Liver (tissue), 9 donors: ENCODE results near the gene NR4A1. TPM values are rescaled to one million over a fixed set of nuclear protein-coding genes. Genes with fewer than 3 reads are reported as not detected.
A peak's percentile ranks its signal among the peaks of the same experiment; 100 is the strongest.

Source experiments
- DNase-seq: peaks from one replicate; pipeline ENCODE4 v3.0.0-alpha.2; 2017; ENCODE audit warnings: low spot score
- H3K27ac ChIP-seq, 2 donors: one replicate each; pipeline ENCODE4 v1.7.0; 2013; ENCODE audit warnings: inconsistent platforms in 2 of 2, low read length in 2 of 2, control low read depth in 1 of 2, low read depth in 1 of 2, mild to moderate bottlenecking in 1 of 2
- H3K27me3 ChIP-seq, 4 donors: one replicate each; pipeline versions ENCODE4 v1.6.1 to v1.7.0; 2013; ENCODE audit warnings: low read length in 3 of 4, inconsistent platforms in 1 of 4, mild to moderate bottlenecking in 1 of 4, moderate library complexity in 1 of 4; ENCODE audit not compliant: control insufficient read depth in 4 of 4, insufficient read depth in 4 of 4
- H3K36me3 ChIP-seq, 4 donors: one replicate each; pipeline versions ENCODE4 v1.6.1 to v1.7.0; 2013; ENCODE audit warnings: low read length in 3 of 4, mild to moderate bottlenecking in 3 of 4, low read depth in 1 of 4, moderate library complexity in 1 of 4; ENCODE audit not compliant: control insufficient read depth in 4 of 4, insufficient read depth in 3 of 4
- H3K4me1 ChIP-seq, 4 donors: one replicate each; pipeline versions ENCODE4 v1.6.1 to v1.7.0; 2013; ENCODE audit warnings: low read length in 3 of 4, mild to moderate bottlenecking in 3 of 4, moderate library complexity in 1 of 4; ENCODE audit not compliant: control insufficient read depth in 4 of 4, insufficient read depth in 4 of 4
- H3K4me3 ChIP-seq, 3 donors: one replicate each; pipeline versions ENCODE4 v1.6.1 to v1.7.0; 2013; ENCODE audit warnings: low read length in 3 of 3, control low read depth in 1 of 3, low read depth in 1 of 3, mild to moderate bottlenecking in 1 of 3
- H3K9ac ChIP-seq, 2 donors: one replicate each; pipeline ENCODE4 v1.7.0; 2013; ENCODE audit warnings: low read length in 2 of 2, mild to moderate bottlenecking in 2 of 2, moderate library complexity in 2 of 2, control low read depth in 1 of 2, low read depth in 1 of 2
- H3K9me3 ChIP-seq, 4 donors: one replicate each; pipeline versions ENCODE4 v1.6.1 to v1.7.0; 2013; ENCODE audit warnings: low read length in 3 of 4; ENCODE audit not compliant: control insufficient read depth in 4 of 4
- ATF3 ChIP-seq: IDR thresholded peaks from 2 replicates; pipeline ENCODE4 v1.6.1; 2016; ENCODE audit warnings: antibody characterized with exemption
- CTCF ChIP-seq: fragments of 150-350 bp; IDR thresholded peaks from 2 replicates; pipeline ENCODE4 v1.5.1; 2017; ENCODE audit warnings: improper control_type of control experiment, low read depth, low read length; ENCODE audit not compliant: missing input control
- EGR1 ChIP-seq, 2 donors: IDR thresholded peaks; 2 replicates each; pipeline ENCODE4 v1.6.1; 2016 to 2018; ENCODE audit warnings: antibody characterized with exemption in 2 of 2, low read depth in 2 of 2
- FOXA1 ChIP-seq: IDR thresholded peaks from 2 replicates; pipeline ENCODE4 v1.6.1; 2016; ENCODE audit warnings: antibody characterized with exemption
- FOXA2 ChIP-seq: IDR thresholded peaks from 2 replicates; pipeline ENCODE4 v1.6.1; 2016; ENCODE audit warnings: antibody characterized with exemption
- GABPA ChIP-seq, 2 donors: IDR thresholded peaks in 1 of 2; conservative IDR thresholded peaks in 1 of 2; 2 replicates each; pipeline ENCODE4 v1.6.1; 2016; ENCODE audit warnings: antibody characterized with exemption in 2 of 2, mild to moderate bottlenecking in 1 of 2, moderate library complexity in 1 of 2
- HNF4A ChIP-seq, 2 donors: conservative IDR thresholded peaks; 2 replicates each; pipeline ENCODE4 v1.6.1; 2016; ENCODE audit warnings: antibody characterized with exemption in 2 of 2, mild to moderate bottlenecking in 2 of 2
- HNF4G ChIP-seq: IDR thresholded peaks from 2 replicates; pipeline ENCODE4 v1.6.1; 2016; ENCODE audit warnings: antibody characterized with exemption
- JUND ChIP-seq, 2 donors: IDR thresholded peaks; 2 replicates each; pipeline ENCODE4 v1.6.1; 2016; ENCODE audit warnings: antibody characterized with exemption in 2 of 2
- MAX ChIP-seq: IDR thresholded peaks from 2 replicates; pipeline ENCODE4 v1.6.1; 2016; ENCODE audit warnings: antibody characterized with exemption
- NR2F2 ChIP-seq: IDR thresholded peaks from 2 replicates; pipeline ENCODE4 v1.6.1; 2016; ENCODE audit warnings: antibody characterized with exemption
- RAD21 ChIP-seq, 2 donors: IDR thresholded peaks; 2 replicates each; pipeline ENCODE4 v1.6.1; 2016; ENCODE audit warnings: antibody characterized with exemption in 2 of 2, mild to moderate bottlenecking in 2 of 2
- REST ChIP-seq: IDR thresholded peaks from 2 replicates; pipeline ENCODE4 v1.6.1; 2016; ENCODE audit warnings: antibody characterized with exemption, mild to moderate bottlenecking
- RXRA ChIP-seq, 2 donors: IDR thresholded peaks; 2 replicates each; pipeline ENCODE4 v1.6.1; 2017 to 2018; ENCODE audit warnings: antibody characterized with exemption in 2 of 2, mild to moderate bottlenecking in 1 of 2
- SP1 ChIP-seq: IDR thresholded peaks from 2 replicates; pipeline ENCODE4 v1.6.1; 2018; ENCODE audit warnings: antibody characterized with exemption, mild to moderate bottlenecking
- TAF1 ChIP-seq: conservative IDR thresholded peaks from 2 replicates; pipeline ENCODE4 v1.6.1; 2016; ENCODE audit warnings: antibody characterized with exemption, mild to moderate bottlenecking
- YY1 ChIP-seq: IDR thresholded peaks from 2 replicates; pipeline ENCODE4 v1.6.1; 2016; ENCODE audit warnings: antibody characterized with exemption, mild to moderate bottlenecking
- ZBTB33 ChIP-seq: IDR thresholded peaks from 2 replicates; pipeline ENCODE4 v1.6.1; 2016; ENCODE audit warnings: antibody characterized with exemption
- WGBS: extraction: QIAGEN DNeasy Blood & Tissue Kit; methylation state at CpG from one replicate; pipeline ENCODE4 v1.1.7; 2013; 5-methylcytosine and 5-hydroxymethylcytosine counted together
- polyA plus RNA-seq, 2 donors: library from polyadenylated mRNA; stranded (reverse) in 1 of 2; unstranded in 1 of 2; fragments of 200-250 nt in 1 of 2; fragments of >200 nt in 1 of 2; fragmentation: Nextera tagmentation in 1 of 2; extraction: Ambion mirVana in 1 of 2; gene quantifications; one replicate each; pipeline versions ENCODE4 v1.2.1 to v1.2.3, GENCODE V29; 2013 to 2015
- total RNA-seq, 2 donors: library from RNA; depleted of rRNA; stranded (reverse); fragments of >200 nt; gene quantifications; one replicate each; pipeline ENCODE4 v1.2.3, GENCODE V29; 2014
- donor health status: healthy.
- donor health status: healthy.
- donor health status: healthy.
- donor health status: healthy.
- donor health status: healthy.

Gene NR4A1
- total and polyA plus RNA-seq, 4 donors, result 0.79 to 5.8 (median 3.4) TPM

GRCh38 chr12:52024845-52025230 is 26.4 kb upstream of the NR4A1 start:
- no peaks in the 10 kb centered on the region for H3K27me3 ChIP-seq
- 67% methylated on average over 15 of the region's 15 CpGs for WGBS
- H3K36me3 ChIP-seq, result no peaks in the 10 kb centered on the region
- H3K9me3 ChIP-seq, result no peaks in the 10 kb centered on the region
- DNase-seq, result no peak
- H3K27ac ChIP-seq, result peak overlapping the region; percentile 47 to 66
- no peak for TF ChIP-seq REST
- TF ChIP-seq RXRA (IDR thresholded peaks at IDR 0.05), result no peak
- TF ChIP-seq RAD21 (IDR thresholded peaks at IDR 0.05), result no peak
- TF ChIP-seq ZBTB33, result no peak
- TF ChIP-seq FOXA1, result no peak
- TF ChIP-seq TAF1, result no peak
- no peak for TF ChIP-seq JUND (IDR thresholded peaks at IDR 0.05)
- no peak for TF ChIP-seq HNF4A (conservative IDR thresholded peaks at IDR 0.05)
- no peak for TF ChIP-seq HNF4G
- no peak for TF ChIP-seq CTCF
- TF ChIP-seq YY1, result no peak
- no peak for TF ChIP-seq NR2F2
- TF ChIP-seq SP1, result no peak
- TF ChIP-seq FOXA2, result no peak
- TF ChIP-seq GABPA (IDR thresholded peaks at IDR 0.05 in 1 of 2, conservative IDR thresholded peaks at IDR 0.05 in 1 of 2), result no peak
- no peak for TF ChIP-seq ATF3
- TF ChIP-seq MAX, result no peak
- TF ChIP-seq EGR1 (IDR thresholded peaks at IDR 0.05; ENCODE audit: low read depth in 2 of 2), result no peak
- H3K9ac ChIP-seq, result no peak overlapping the region
- peaks cover 0 to 22% (median 14%) of the 10 kb centered on the region in 4 donors for H3K4me1 ChIP-seq
- no peak overlapping the region for H3K4me3 ChIP-seq
